HepG2 (cell line): Measurements from ENCODE around the gene ACTN1. TPM values are rescaled to one million over a fixed set of nuclear protein-coding genes. Genes with fewer than 3 reads are reported as not detected.

Experiments
- ATAC-seq: fragments of 200-7000 bp; cut with Tn5 transposase; 3 replicates; pipeline ENCODE4 v1.9.1; 2020; ENCODE audit warnings: mild to moderate bottlenecking, moderate library complexity
- BruUV-seq: library from RNA; stranded (reverse); fragments of 400-500 nt; replicated peaks from 2 replicates; lab custom pipeline; 2021; lab: Mats Ljungman, UMichigan
- CTCF ChIA-PET: fragments of 300-600 bp; formaldehyde crosslinking; extraction: SDS; loops from one replicate; lab custom pipeline; 2021; ENCODE audit warnings: low total read pairs, inconsistent platforms, low intra/inter-chr PET ratio; lab: Yijun Ruan, JAX
- POLR2A ChIA-PET: fragments of 350-600 bp; sonication (Branson Sonifier 250); formaldehyde crosslinking; loops from one replicate; lab custom pipeline; 2020; ENCODE audit warnings: antibody characterized with exemption, inconsistent platforms; lab: Yijun Ruan, JAX
- DNase-seq: peaks from one replicate; pipeline ENCODE4 v3.0.0-alpha.2; 2015; ENCODE audit warnings: low spot score
- FAIRE-seq: peaks from 3 replicates; lab custom pipeline; 2011; peaks lifted over from hg19 to GRCh38; lab: Jason Lieb, UNC
- H2AFZ ChIP-seq: one replicate; pipeline ENCODE4 v1.6.1; 2011; ENCODE audit warnings: low read length, inconsistent platforms
- H3K27ac ChIP-seq: fragments of 300-600 bp; 3 replicates; pipeline ENCODE4 v1.8.0; 2011; ENCODE audit warnings: mixed run types, mild to moderate bottlenecking, mixed read lengths, low read length, inconsistent platforms; ENCODE audit not compliant: insufficient read depth; ENCODE audit errors: extremely low read length
- H3K27me3 ChIP-seq, 2 experiments: fragments of 200-600 bp in 1 of 2; 2 replicates in 1 of 2; 3 replicates in 1 of 2; pipeline versions ENCODE4 v1.6.0 to v1.8.0; 2011; ENCODE audit warnings: low read length in 2 of 2, mild to moderate bottlenecking in 2 of 2, moderate library complexity in 2 of 2, inconsistent platforms in 1 of 2; ENCODE audit not compliant: insufficient read depth in 2 of 2, control insufficient read depth in 1 of 2
- H3K36me3 ChIP-seq, 2 experiments: fragments of 200-600 bp in 1 of 2; replicated peaks in 1 of 2; 2 replicates in 1 of 2; 3 replicates in 1 of 2; pipeline versions ENCODE4 v1.5.1 to v1.8.0; 2011; ENCODE audit warnings: low read length in 2 of 2, inconsistent platforms in 1 of 2; ENCODE audit not compliant: insufficient read depth in 2 of 2, control insufficient read depth in 1 of 2
- H3K4me1 ChIP-seq: 2 replicates; pipeline ENCODE4 v1.5.1; 2012; ENCODE audit warnings: low read length, inconsistent platforms; ENCODE audit not compliant: insufficient read depth
- H3K4me2 ChIP-seq: 2 replicates; pipeline ENCODE4 v1.6.0; 2011; ENCODE audit warnings: low read depth, low read length, inconsistent platforms
- H3K4me3 ChIP-seq, 3 experiments: fragments of 200-600 bp in 1 of 3; sonication (generic), shearing (Covaris generic) in 1 of 3; replicated peaks in 1 of 3; 2 replicates each; pipeline ENCODE4 v1.5.1; 2011 to 2016; ENCODE audit warnings: low read length in 3 of 3, inconsistent platforms in 2 of 3, low read depth in 2 of 3, mild to moderate bottlenecking in 2 of 3, control low read depth in 1 of 3, mixed read lengths in 1 of 3; ENCODE audit not compliant: insufficient read depth in 1 of 3
- H3K79me2 ChIP-seq: one replicate; pipeline ENCODE4 v1.6.1; 2011; ENCODE audit warnings: low read length, inconsistent platforms; ENCODE audit not compliant: insufficient read depth
- H3K9ac ChIP-seq: 2 replicates; pipeline ENCODE4 v1.6.0; 2011; ENCODE audit warnings: mild to moderate bottlenecking, low read depth, low read length, inconsistent platforms; ENCODE audit not compliant: insufficient read depth
- H3K9me3 ChIP-seq: 2 replicates; pipeline ENCODE4 v1.5.1; 2012; ENCODE audit warnings: mild to moderate bottlenecking, low read length
- H4K20me1 ChIP-seq: 2 replicates; pipeline ENCODE4 v1.6.0; 2011; ENCODE audit warnings: inconsistent platforms, mild to moderate bottlenecking, low read length, moderate library complexity; ENCODE audit not compliant: insufficient read depth
- FLYWCH1 ChIP-seq: sonication (generic); formaldehyde crosslinking; IDR thresholded peaks from 2 replicates; pipeline ENCODE4 v1.8.1; 2023; ENCODE audit warnings: mild to moderate bottlenecking, missing genetic modification reagents
- FOXM1 ChIP-seq: sonication (generic); formaldehyde crosslinking; IDR thresholded peaks from 2 replicates; pipeline ENCODE4 v1.5.0; 2020; ENCODE audit warnings: missing genetic modification reagents
- MED13 ChIP-seq: sonication (generic); formaldehyde crosslinking; IDR thresholded peaks from 2 replicates; pipeline ENCODE4 v1.5.0; 2020; ENCODE audit warnings: missing genetic modification reagents
- NFYC ChIP-seq: IDR thresholded peaks from 2 replicates; pipeline ENCODE4 v1.6.1; 2016; ENCODE audit warnings: missing genetic modification reagents, missing compliant biosample characterization
- POLR2AphosphoS5 ChIP-seq: IDR thresholded peaks from 2 replicates; pipeline ENCODE4 v1.6.1; 2012; ENCODE audit warnings: low read depth, low read length
- SETDB1 ChIP-seq: sonication (generic); formaldehyde crosslinking; IDR thresholded peaks from 2 replicates; pipeline ENCODE4 v1.5.1; 2020; ENCODE audit warnings: missing genetic modification reagents, mild to moderate bottlenecking, borderline replicate concordance
- ZNF329 ChIP-seq: sonication (generic); formaldehyde crosslinking; IDR thresholded peaks from 2 replicates; pipeline ENCODE4 v1.9.0; 2021; ENCODE audit warnings: low read depth, mild to moderate bottlenecking, missing genetic modification reagents
- ZNF7 ChIP-seq: IDR thresholded peaks from 2 replicates; pipeline ENCODE4 v1.6.1; 2016; ENCODE audit warnings: missing biosample characterization, missing genetic modification reagents
- WGBS: methylation state at CpG from one replicate; pipeline ENCODE4 v1.1.6; 2017; ENCODE audit warnings: low lambda C conversion rate; 5-methylcytosine and 5-hydroxymethylcytosine counted together
- in situ Hi-C: cut with HindIII; loops from 2 replicates; pipeline ENCODE4 v1.10.0; 2017; ENCODE audit warnings: low pct_unique_long_range_greater_than_20kb; ENCODE audit not compliant: extremely low pct_ligation_motif_present
- intact Hi-C: fragments of 100-400 bp; cut with micrococcal nuclease; formaldehyde crosslinking; loops from one replicate; pipeline ENCODE4 v1.10.0; 2022; ENCODE audit not compliant: unreplicated experiment
- polyA plus RNA-seq, 8 experiments: library from polyadenylated mRNA; depleted of rRNA in 3 of 8; stranded (reverse) in 7 of 8; unstranded in 1 of 8; fragments of >200 nt; fragmentation: Illumina TruSeq in 4 of 8; extraction: Trizol in 4 of 8; gene quantifications; 2 replicates each; pipeline versions ENCODE4 v1.2.1 to v1.2.3, GENCODE V29; 2011 to 2016; ENCODE audit warnings: low read depth in 4 of 8, missing spikeins in 1 of 8, mixed read lengths in 1 of 8; ENCODE audit not compliant: insufficient read depth in 1 of 8
- total RNA-seq, 5 experiments: library from RNA; depleted of rRNA; stranded (reverse); fragments of >200 nt; fragmentation: Illumina TruSeq; extraction: Trizol; gene quantifications; 2 replicates each; pipeline ENCODE4 v1.2.3, GENCODE V29; 2016; ENCODE audit warnings: low read depth in 1 of 5
- TF ChIP-seq, protein P1 (sequence below): IDR thresholded peaks from 2 replicates; pipeline ENCODE4 v1.6.1; 2016; ENCODE audit warnings: missing compliant biosample characterization, missing genetic modification reagents, borderline replicate concordance
- TF ChIP-seq, protein P2 (sequence below): IDR thresholded peaks from 2 replicates; pipeline ENCODE4 v1.6.1; 2016; ENCODE audit warnings: missing compliant biosample characterization, missing genetic modification reagents, borderline replicate concordance
- TF ChIP-seq, protein P3 (sequence below), 2 experiments: sonication (generic) in 1 of 2; formaldehyde crosslinking in 1 of 2; IDR thresholded peaks; 2 replicates each; pipeline versions ENCODE4 v1.6.1 to v1.9.0; 2014 to 2022; ENCODE audit warnings: antibody characterized with exemption in 1 of 2, borderline replicate concordance in 1 of 2, inconsistent platforms in 1 of 2, low read depth in 1 of 2, missing genetic modification reagents in 1 of 2

Gene ACTN1
- total and polyA plus RNA-seq, 2 of the 13 experiments (the other 11 are each of a cell fraction or from before 2014, with no cell fraction given), result 58.6 to 162 TPM

DNA sequence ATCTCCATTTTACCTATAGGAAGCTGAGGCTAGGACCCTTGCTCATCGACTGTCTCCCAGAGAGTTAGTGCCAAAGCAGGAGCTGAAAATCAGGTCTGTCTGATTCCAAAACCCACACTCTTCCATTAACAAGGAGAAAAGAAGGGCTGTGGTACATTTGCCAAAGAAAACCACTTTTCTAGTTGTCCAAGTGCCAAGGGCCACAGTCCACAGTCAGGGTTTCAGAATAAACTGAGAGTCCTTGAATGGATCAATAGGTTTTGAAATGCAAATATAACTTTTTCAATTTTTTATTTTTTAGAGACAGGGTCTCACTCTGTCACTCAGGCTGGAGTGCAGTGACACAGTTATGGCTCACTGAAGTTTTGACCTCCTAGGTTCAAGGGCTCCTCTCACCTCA, 130.8 kb downstream of the ACTN1 start:
- no peaks in the 10 kb centered on the region for H3K36me3 ChIP-seq
- no peak overlapping the region for H3K4me3 ChIP-seq
- no TSS peak for BruUV-seq
- no peak for ATAC-seq
- H3K4me2 ChIP-seq, result no peak overlapping the region
- H4K20me1 ChIP-seq, result no peaks in the 10 kb centered on the region
- H3K27ac ChIP-seq, result no peak overlapping the region
- H3K9ac ChIP-seq, result no peak overlapping the region
- POLR2A ChIA-PET, result no interaction called here
- WGBS, result 5% methylated on average over 1 of the region's 1 CpG
- H3K4me1 ChIP-seq, result 0 out of 2 replicates have a peak, but pooled peaks cover 8% of the 10 kb centered on the region
- H2AFZ ChIP-seq, result no peak overlapping the region
- no peaks in the 10 kb centered on the region for H3K9me3 ChIP-seq
- intact Hi-C loops, result no loop called here
- no peak for FAIRE-seq
- no peak for DNase-seq
- no peaks in the 10 kb centered on the region for H3K27me3 ChIP-seq
- CTCF ChIA-PET, result no interaction called here
- H3K79me2 ChIP-seq, result no peaks in the 10 kb centered on the region
- in situ Hi-C loops, result no loop called here
- TF ChIP-seq ZNF329 (CRISPR knock-in tag) (no peak), POLR2AphosphoS5 (no peak), ZNF7 (no peak), MED13 (CRISPR knock-in tag) (no peak), NFYC (no peak), FOXM1 (no peak), SETDB1 (CRISPR knock-in tag) (no peak), FLYWCH1 (CRISPR knock-in tag) (no peak)
- TF ChIP-seq, protein P1, sequence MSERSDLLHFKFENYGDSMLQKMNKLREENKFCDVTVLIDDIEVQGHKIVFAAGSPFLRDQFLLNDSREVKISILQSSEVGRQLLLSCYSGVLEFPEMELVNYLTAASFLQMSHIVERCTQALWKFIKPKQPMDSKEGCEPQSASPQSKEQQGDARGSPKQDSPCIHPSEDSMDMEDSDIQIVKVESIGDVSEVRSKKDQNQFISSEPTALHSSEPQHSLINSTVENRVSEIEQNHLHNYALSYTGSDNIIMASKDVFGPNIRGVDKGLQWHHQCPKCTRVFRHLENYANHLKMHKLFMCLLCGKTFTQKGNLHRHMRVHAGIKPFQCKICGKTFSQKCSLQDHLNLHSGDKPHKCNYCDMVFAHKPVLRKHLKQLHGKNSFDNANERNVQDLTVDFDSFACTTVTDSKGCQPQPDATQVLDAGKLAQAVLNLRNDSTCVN (CRISPR knock-in tag), result no peak
- TF ChIP-seq, protein P2, sequence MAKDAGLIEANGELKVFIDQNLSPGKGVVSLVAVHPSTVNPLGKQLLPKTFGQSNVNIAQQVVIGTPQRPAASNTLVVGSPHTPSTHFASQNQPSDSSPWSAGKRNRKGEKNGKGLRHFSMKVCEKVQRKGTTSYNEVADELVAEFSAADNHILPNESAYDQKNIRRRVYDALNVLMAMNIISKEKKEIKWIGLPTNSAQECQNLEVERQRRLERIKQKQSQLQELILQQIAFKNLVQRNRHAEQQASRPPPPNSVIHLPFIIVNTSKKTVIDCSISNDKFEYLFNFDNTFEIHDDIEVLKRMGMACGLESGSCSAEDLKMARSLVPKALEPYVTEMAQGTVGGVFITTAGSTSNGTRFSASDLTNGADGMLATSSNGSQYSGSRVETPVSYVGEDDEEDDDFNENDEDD (CRISPR knock-in tag), result no peak
- TF ChIP-seq, protein P3, sequence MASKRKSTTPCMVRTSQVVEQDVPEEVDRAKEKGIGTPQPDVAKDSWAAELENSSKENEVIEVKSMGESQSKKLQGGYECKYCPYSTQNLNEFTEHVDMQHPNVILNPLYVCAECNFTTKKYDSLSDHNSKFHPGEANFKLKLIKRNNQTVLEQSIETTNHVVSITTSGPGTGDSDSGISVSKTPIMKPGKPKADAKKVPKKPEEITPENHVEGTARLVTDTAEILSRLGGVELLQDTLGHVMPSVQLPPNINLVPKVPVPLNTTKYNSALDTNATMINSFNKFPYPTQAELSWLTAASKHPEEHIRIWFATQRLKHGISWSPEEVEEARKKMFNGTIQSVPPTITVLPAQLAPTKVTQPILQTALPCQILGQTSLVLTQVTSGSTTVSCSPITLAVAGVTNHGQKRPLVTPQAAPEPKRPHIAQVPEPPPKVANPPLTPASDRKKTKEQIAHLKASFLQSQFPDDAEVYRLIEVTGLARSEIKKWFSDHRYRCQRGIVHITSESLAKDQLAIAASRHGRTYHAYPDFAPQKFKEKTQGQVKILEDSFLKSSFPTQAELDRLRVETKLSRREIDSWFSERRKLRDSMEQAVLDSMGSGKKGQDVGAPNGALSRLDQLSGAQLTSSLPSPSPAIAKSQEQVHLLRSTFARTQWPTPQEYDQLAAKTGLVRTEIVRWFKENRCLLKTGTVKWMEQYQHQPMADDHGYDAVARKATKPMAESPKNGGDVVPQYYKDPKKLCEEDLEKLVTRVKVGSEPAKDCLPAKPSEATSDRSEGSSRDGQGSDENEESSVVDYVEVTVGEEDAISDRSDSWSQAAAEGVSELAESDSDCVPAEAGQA (IDR thresholded peaks at IDR 0.05; ENCODE audit: low read depth), result no peak
- TF ChIP-seq, protein P3 (CRISPR knock-in tag; IDR thresholded peaks at IDR 0.05; ENCODE audit: borderline replicate concordance), result no peak
